ENCODE results near the gene PUS1. TPM values are rescaled to one million over a fixed set of nuclear protein-coding genes. Genes with fewer than 3 reads are reported as not detected.

The PUS1 gene
- total and polyA plus RNA-seq, 2 of the 4 experiments (the other 2 are of a cell fraction) = 14.0 to 36.7 TPM

DNA sequence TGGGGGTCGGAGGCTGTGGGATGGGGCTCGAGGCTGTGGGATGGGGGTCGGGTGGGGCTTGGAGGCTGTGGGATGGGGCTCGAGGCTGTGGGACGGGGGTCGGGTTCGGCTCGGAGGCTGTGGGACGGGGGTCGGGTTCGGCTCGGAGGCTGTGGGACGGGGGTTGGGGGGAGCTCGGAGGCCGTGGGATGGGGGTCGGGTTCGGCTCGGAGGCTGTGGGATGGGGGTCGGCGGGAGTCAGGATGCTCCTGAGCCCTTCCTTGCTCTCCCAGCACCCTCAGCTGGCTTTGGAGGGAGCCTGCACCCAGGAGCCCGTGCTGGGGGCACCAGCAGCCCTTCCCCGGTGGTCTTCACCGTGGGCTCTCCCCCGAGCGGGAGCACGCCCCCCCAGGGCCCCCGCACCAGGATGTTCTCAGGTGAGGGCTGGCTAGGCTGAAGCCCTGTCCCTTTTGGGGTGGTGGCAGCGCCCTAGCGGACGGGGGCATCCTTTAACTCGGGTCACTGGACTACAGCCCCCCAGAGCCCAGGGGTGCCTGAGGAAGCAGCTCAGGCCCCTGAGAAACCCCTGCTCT lies 11.9 kb upstream of the PUS1 start:
- ChIA-PET POLR2A (ENCODE audit: unreplicated experiment) (no interaction called here), CTCF (no interaction called here)
- intact Hi-C loops (cut with micrococcal nuclease) = no loop called here
- Histone ChIP-seq H3K4me2 (ENCODE audit: low read depth, low read length) (no peak overlapping the region), H3K23ac (ENCODE audit: low read depth, low read length) (no peak overlapping the region), H4K20me1 (ENCODE audit: insufficient read depth, low read length) (peaks cover 2% of the 10 kb centered on the region; the same call in 1 of the 2 replicates), H2BK20ac (ENCODE audit: low read depth, low read length) (no peak overlapping the region), H3K4me1 (ENCODE audit: control insufficient read depth, insufficient read depth, low read length) (peaks cover 7% of the 10 kb centered on the region), H3K18ac (ENCODE audit: low read depth, low read length) (no peak overlapping the region), H3K14ac (replicated peaks; ENCODE audit: low read depth, low read length) (no peak overlapping the region), H2BK15ac (ENCODE audit: low read depth, low read length) (no peak overlapping the region), H4K91ac (ENCODE audit: insufficient read depth, low read depth, low read length) (no peak overlapping the region), H3K79me1 (ENCODE audit: low read depth in 1 of 2, low read length in 2 of 2) (0 out of 4 replicates have a peak, but pooled peaks cover 0 to 7% of the 10 kb centered on the region in 2 experiments), H3K27ac (ENCODE audit: insufficient read depth, low read length) (no peak overlapping the region), H2AK5ac (ENCODE audit: low read depth, low read length) (no peak overlapping the region), H3K36me3 (ENCODE audit: control insufficient read depth, insufficient read depth, low read length) (peaks cover 73% of the 10 kb centered on the region), H3K9me1 (ENCODE audit: insufficient read depth, low read length) (no peaks in the 10 kb centered on the region), H3K4ac (ENCODE audit: low read depth, low read length) (no peak overlapping the region), H4K5ac (ENCODE audit: low read depth, low read length) (no peak overlapping the region), H3K9ac (ENCODE audit: low read depth, low read length) (no peak overlapping the region), H2AK9ac (replicated peaks; ENCODE audit: low read depth, low read length, poor library complexity) (no peak overlapping the region), H3K4me3 (ENCODE audit: insufficient read depth, low read depth, low read length) (no peak overlapping the region), H4K8ac (ENCODE audit: low read depth in 2 of 2, low read length in 2 of 2) (no peak overlapping the region), H2AFZ (replicated peaks; ENCODE audit: low read length, poor library complexity) (no peak overlapping the region), H3K56ac (ENCODE audit: extremely low read depth, insufficient read depth, low read length) (no peak overlapping the region), H2BK5ac (ENCODE audit: low read depth, low read length, poor library complexity, severe bottlenecking) (no peak overlapping the region), H2BK120ac (ENCODE audit: low read depth, low read length) (no peak overlapping the region), H3K9me3 (ENCODE audit: control insufficient read depth, insufficient read depth, low read length) (no peaks in the 10 kb centered on the region), H3K27me3 (ENCODE audit: control insufficient read depth, insufficient read depth, low read length) (no peaks in the 10 kb centered on the region)
- 100% methylated on average over 3 of the region's 31 CpGs; no CpG with 5 or more reads in 1 of the 2 experiments for WGBS, 2 experiments (ENCODE audit: extremely low coverage in 2 of 2, insufficient read length in 1 of 2)
- no peak for DNase-seq
- no peak for TF ChIP-seq SMC3 (IDR thresholded peaks at IDR 0.05; ENCODE audit: low read depth, low read length)
- no peak for TF ChIP-seq BHLHE40 (IDR thresholded peaks at IDR 0.05; ENCODE audit: low read depth, low read length)
- no peak for TF ChIP-seq FOS (IDR thresholded peaks at IDR 0.05; ENCODE audit: low read depth, low read length)
- TF ChIP-seq MAZ (IDR thresholded peaks at IDR 0.05; ENCODE audit: borderline replicate concordance, low read depth, low read length) = no peak
- dilution Hi-C loops (cut with HindIII; ENCODE audit: low sequenced_read_pairs, unreplicated experiment) = no loop called here
- no peak for ATAC-seq (ENCODE audit: low read depth)
- no TSS peak for BruUV-seq (replicated peaks)
- in situ Hi-C loops (cut with MboI; ENCODE audit: low sequenced_read_pairs) = no loop called here

Data from IMR-90 (cell line).